Measurements from ENCODE around the gene ZCCHC7. TPM values are rescaled to one million over a fixed set of nuclear protein-coding genes. Genes with fewer than 3 reads are reported as not detected.

The ZCCHC7 gene
- total and polyA plus RNA-seq, 4 donors = 3.3 to 9.7 (median 7.6) TPM

DNA sequence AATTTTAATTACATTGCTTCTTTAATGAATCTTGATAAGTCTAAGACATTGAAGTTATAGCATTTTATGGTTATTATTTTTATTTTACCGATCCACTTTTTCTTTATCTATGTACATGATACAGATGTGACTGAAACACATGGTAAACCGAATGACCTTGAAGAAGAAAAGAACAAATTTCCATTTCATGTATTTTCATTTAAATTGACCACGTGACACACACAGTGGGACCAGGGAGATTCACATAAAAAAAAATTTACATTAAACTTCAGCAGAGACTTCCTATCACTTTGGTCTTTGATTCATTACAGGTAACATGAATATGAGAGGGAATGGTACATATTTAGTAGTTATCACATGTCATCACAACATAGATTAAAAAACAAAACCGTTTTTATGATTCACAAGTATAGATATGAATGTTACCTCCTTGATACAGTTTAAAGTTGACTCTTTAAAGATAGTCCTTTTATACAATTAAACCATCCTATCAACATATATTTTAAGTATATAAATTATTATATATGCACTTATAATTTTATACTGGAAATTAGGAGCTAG, 133.1 kb downstream of the ZCCHC7 start:
- WGBS = 89% methylated on average over 4 of the region's 4 CpGs
- no peaks in the 10 kb centered on the region for H3K4me1 ChIP-seq (ENCODE audit: control insufficient read depth in 4 of 4, insufficient read depth in 4 of 4, low read length in 3 of 4)
- H3K9ac ChIP-seq (ENCODE audit: low read depth in 1 of 2, low read length in 2 of 2) = no peak overlapping the region
- H3K27ac ChIP-seq (ENCODE audit: low read depth in 1 of 2, low read length in 2 of 2) = no peak overlapping the region
- no peak overlapping the region for H3K4me3 ChIP-seq (ENCODE audit: low read depth in 1 of 3, low read length in 3 of 3)
- TF ChIP-seq, protein P1, sequence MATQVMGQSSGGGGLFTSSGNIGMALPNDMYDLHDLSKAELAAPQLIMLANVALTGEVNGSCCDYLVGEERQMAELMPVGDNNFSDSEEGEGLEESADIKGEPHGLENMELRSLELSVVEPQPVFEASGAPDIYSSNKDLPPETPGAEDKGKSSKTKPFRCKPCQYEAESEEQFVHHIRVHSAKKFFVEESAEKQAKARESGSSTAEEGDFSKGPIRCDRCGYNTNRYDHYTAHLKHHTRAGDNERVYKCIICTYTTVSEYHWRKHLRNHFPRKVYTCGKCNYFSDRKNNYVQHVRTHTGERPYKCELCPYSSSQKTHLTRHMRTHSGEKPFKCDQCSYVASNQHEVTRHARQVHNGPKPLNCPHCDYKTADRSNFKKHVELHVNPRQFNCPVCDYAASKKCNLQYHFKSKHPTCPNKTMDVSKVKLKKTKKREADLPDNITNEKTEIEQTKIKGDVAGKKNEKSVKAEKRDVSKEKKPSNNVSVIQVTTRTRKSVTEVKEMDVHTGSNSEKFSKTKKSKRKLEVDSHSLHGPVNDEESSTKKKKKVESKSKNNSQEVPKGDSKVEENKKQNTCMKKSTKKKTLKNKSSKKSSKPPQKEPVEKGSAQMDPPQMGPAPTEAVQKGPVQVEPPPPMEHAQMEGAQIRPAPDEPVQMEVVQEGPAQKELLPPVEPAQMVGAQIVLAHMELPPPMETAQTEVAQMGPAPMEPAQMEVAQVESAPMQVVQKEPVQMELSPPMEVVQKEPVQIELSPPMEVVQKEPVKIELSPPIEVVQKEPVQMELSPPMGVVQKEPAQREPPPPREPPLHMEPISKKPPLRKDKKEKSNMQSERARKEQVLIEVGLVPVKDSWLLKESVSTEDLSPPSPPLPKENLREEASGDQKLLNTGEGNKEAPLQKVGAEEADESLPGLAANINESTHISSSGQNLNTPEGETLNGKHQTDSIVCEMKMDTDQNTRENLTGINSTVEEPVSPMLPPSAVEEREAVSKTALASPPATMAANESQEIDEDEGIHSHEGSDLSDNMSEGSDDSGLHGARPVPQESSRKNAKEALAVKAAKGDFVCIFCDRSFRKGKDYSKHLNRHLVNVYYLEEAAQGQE (IDR thresholded peaks at IDR 0.05) = no peak
- TF ChIP-seq YY1 (IDR thresholded peaks at IDR 0.05) = no peak
- no peak for TF ChIP-seq TAF1 (conservative IDR thresholded peaks at IDR 0.05)
- TF ChIP-seq, protein P2, sequence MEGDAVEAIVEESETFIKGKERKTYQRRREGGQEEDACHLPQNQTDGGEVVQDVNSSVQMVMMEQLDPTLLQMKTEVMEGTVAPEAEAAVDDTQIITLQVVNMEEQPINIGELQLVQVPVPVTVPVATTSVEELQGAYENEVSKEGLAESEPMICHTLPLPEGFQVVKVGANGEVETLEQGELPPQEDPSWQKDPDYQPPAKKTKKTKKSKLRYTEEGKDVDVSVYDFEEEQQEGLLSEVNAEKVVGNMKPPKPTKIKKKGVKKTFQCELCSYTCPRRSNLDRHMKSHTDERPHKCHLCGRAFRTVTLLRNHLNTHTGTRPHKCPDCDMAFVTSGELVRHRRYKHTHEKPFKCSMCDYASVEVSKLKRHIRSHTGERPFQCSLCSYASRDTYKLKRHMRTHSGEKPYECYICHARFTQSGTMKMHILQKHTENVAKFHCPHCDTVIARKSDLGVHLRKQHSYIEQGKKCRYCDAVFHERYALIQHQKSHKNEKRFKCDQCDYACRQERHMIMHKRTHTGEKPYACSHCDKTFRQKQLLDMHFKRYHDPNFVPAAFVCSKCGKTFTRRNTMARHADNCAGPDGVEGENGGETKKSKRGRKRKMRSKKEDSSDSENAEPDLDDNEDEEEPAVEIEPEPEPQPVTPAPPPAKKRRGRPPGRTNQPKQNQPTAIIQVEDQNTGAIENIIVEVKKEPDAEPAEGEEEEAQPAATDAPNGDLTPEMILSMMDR (IDR thresholded peaks at IDR 0.05; ENCODE audit: low read depth, low read length, missing input control) = no peak
- no peak for TF ChIP-seq RXRA (IDR thresholded peaks at IDR 0.05)
- no peak for TF ChIP-seq FOXA1 (IDR thresholded peaks at IDR 0.05)
- no peak for TF ChIP-seq HNF4A (conservative IDR thresholded peaks at IDR 0.05)
- no peak for TF ChIP-seq JUND (IDR thresholded peaks at IDR 0.05)
- no peak for TF ChIP-seq NR2F2 (IDR thresholded peaks at IDR 0.05)
- TF ChIP-seq, protein P3, sequence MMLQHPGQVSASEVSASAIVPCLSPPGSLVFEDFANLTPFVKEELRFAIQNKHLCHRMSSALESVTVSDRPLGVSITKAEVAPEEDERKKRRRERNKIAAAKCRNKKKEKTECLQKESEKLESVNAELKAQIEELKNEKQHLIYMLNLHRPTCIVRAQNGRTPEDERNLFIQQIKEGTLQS (IDR thresholded peaks at IDR 0.05) = no peak
- TF ChIP-seq, protein P4, sequence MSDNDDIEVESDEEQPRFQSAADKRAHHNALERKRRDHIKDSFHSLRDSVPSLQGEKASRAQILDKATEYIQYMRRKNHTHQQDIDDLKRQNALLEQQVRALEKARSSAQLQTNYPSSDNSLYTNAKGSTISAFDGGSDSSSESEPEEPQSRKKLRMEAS (IDR thresholded peaks at IDR 0.05) = no peak
- TF ChIP-seq, protein P5, sequence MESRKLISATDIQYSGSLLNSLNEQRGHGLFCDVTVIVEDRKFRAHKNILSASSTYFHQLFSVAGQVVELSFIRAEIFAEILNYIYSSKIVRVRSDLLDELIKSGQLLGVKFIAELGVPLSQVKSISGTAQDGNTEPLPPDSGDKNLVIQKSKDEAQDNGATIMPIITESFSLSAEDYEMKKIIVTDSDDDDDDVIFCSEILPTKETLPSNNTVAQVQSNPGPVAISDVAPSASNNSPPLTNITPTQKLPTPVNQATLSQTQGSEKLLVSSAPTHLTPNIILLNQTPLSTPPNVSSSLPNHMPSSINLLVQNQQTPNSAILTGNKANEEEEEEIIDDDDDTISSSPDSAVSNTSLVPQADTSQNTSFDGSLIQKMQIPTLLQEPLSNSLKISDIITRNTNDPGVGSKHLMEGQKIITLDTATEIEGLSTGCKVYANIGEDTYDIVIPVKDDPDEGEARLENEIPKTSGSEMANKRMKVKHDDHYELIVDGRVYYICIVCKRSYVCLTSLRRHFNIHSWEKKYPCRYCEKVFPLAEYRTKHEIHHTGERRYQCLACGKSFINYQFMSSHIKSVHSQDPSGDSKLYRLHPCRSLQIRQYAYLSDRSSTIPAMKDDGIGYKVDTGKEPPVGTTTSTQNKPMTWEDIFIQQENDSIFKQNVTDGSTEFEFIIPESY (IDR thresholded peaks at IDR 0.05) = no peak
- no peak for TF ChIP-seq SP1 (IDR thresholded peaks at IDR 0.05)
- no peak for TF ChIP-seq HNF4G (IDR thresholded peaks at IDR 0.05)
- TF ChIP-seq FOXA2 (IDR thresholded peaks at IDR 0.05) = no peak
- TF ChIP-seq EGR1 (IDR thresholded peaks at IDR 0.05; ENCODE audit: low read depth in 2 of 2) = no peak
- no peak for TF ChIP-seq GABPA (IDR thresholded peaks at IDR 0.05 in 1 of 2, conservative IDR thresholded peaks at IDR 0.05 in 1 of 2)
- no peak for TF ChIP-seq RAD21 (IDR thresholded peaks at IDR 0.05)
- no peaks in the 10 kb centered on the region for H3K36me3 ChIP-seq (ENCODE audit: control insufficient read depth in 4 of 4, insufficient read depth in 3 of 4, low read depth in 1 of 4, low read length in 3 of 4)
- DNase-seq (ENCODE audit: low spot score) = no peak
- H3K9me3 ChIP-seq (ENCODE audit: control insufficient read depth in 4 of 4, low read length in 3 of 4) = no peaks in the 10 kb centered on the region
- H3K27me3 ChIP-seq (ENCODE audit: control insufficient read depth in 4 of 4, insufficient read depth in 4 of 4, low read length in 3 of 4) = no peaks in the 10 kb centered on the region
